Urinary bladder (tissue), 4 donors: ENCODE results near the gene SNAPIN. TPM values are rescaled to one million over a fixed set of nuclear protein-coding genes. Genes with fewer than 3 reads are reported as not detected.

Experiments
- DNase-seq: peaks from one replicate; pipeline ENCODE4 v3.0.0-alpha.2; 2015; ENCODE audit errors: extremely low spot score
- H3K27ac ChIP-seq: one replicate; pipeline ENCODE4 v1.5.1; 2013; ENCODE audit warnings: low read depth, mild to moderate bottlenecking, moderate library complexity
- H3K36me3 ChIP-seq: one replicate; pipeline ENCODE4 v1.6.1; 2013; ENCODE audit warnings: mild to moderate bottlenecking, moderate library complexity; ENCODE audit not compliant: insufficient read depth
- H3K4me1 ChIP-seq: one replicate; pipeline ENCODE4 v1.6.1; 2013; ENCODE audit warnings: mild to moderate bottlenecking, moderate library complexity; ENCODE audit not compliant: insufficient read depth
- H3K4me3 ChIP-seq: one replicate; pipeline ENCODE4 v1.5.1; 2013; ENCODE audit warnings: low read depth, low read length
- WGBS: extraction: QIAGEN DNeasy Blood & Tissue Kit; methylation state at CpG from one replicate; pipeline ENCODE4 v1.1.7; 2013; 5-methylcytosine and 5-hydroxymethylcytosine counted together
- polyA plus RNA-seq: library from polyadenylated mRNA; stranded (reverse); fragments of 200-250 nt; gene quantifications from one replicate; pipeline ENCODE4 v1.2.3, GENCODE V29; 2013
- total RNA-seq: library from RNA; depleted of rRNA; stranded (reverse); fragments of >200 nt; gene quantifications from one replicate; pipeline ENCODE4 v1.2.3, GENCODE V29; 2014
- donor health status: healthy with polysubstance abuse.
- donor health status: healthy.

The SNAPIN gene
- total and polyA plus RNA-seq, 2 donors = 36.9 to 55.9 TPM

DNA sequence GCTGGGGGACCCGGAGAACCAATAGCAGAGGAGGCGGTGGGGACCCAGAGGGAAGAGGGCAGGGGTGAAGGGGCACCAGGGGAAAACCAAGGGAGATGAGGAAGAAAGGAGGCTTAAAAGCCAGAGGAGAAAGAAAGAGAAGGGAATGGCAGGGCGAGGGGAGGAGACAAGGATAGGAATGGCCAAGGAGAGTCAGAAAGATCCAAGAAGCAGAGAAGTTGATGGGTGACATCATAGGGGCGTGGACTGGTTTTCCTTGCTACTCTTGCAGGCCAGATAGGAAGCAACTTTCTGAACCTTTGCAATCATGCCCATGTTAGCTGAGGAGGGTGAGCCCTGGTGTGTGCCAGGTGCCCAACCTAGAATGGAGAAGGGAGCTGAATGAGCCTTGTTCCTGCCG is 25.4 kb downstream of the SNAPIN start:
- no peaks in the 10 kb centered on the region for H3K36me3 ChIP-seq
- H3K4me1 ChIP-seq = no peaks in the 10 kb centered on the region
- no peak for DNase-seq
- no peak overlapping the region for H3K4me3 ChIP-seq
- no peak overlapping the region for H3K27ac ChIP-seq
- WGBS = 84% methylated on average over 5 of the region's 5 CpGs

DNA sequence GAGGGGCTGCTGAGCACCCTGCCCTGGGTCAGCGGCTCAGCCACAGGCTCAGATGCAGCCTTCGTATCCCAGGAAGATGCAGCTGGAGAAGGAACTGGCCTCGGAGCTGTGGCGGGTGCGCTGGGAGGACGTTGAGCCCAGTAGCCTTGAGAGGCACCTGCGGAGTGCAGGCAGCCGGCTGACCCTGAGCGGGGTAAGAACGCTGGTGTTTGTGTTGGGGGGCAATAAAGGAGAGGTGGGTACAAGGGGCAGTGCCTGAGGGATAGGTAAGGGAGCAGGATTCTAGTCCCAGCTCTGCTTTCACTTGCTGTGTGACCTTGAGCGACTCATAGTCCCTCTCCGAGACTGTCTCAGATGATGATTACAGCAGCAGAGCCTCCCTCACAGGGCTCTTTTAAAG is 26.4 kb downstream of the SNAPIN start:
- no peak for DNase-seq
- Histone ChIP-seq H3K27ac (no peak overlapping the region), H3K4me1 (no peaks in the 10 kb centered on the region), H3K36me3 (no peaks in the 10 kb centered on the region), H3K4me3 (no peak overlapping the region)
- WGBS = 87% methylated on average over 12 of the region's 12 CpGs

DNA sequence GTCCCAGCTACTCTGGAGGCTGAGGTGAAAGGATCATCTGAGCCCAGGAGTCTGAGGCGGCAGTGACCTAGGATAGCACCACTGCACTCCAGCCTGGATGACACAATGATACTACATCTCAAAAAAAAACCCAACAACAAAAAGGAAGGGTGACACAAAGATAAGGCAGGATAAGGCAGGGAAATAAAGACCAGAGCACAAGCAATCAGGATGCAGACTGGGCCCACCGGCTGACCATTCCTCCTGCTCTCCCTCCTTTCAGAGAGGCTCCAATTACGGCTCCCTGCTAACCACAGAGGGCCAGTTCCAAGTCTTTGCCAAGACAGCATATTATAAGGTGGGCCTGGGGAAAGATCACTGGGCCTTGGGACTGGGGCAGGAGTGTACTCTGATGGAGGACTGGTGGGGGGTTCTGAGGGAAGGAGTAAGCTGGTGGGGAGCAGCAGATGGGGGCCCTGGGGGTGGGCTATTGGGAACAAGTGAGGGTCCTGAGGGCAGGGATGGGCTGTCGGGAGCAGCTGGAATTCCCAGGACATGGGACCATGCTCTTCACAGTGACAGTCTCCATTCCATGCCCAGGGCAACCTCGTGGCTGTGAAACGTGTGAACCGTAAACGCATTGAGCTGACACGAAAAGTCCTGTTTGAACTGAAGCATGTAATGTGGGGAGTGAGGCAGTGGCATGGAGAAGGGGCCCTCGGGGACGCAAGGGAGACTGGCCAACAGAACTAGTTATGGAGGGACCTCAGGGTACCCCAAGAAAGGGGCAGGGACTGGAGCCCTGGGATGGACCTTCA is 27.2 kb downstream of the SNAPIN start:
- no peaks in the 10 kb centered on the region for H3K4me1 ChIP-seq
- no peak overlapping the region for H3K4me3 ChIP-seq
- no peak overlapping the region for H3K27ac ChIP-seq
- WGBS = 74% methylated on average over 11 of the region's 11 CpGs
- no peak for DNase-seq
- H3K36me3 ChIP-seq = no peaks in the 10 kb centered on the region

DNA sequence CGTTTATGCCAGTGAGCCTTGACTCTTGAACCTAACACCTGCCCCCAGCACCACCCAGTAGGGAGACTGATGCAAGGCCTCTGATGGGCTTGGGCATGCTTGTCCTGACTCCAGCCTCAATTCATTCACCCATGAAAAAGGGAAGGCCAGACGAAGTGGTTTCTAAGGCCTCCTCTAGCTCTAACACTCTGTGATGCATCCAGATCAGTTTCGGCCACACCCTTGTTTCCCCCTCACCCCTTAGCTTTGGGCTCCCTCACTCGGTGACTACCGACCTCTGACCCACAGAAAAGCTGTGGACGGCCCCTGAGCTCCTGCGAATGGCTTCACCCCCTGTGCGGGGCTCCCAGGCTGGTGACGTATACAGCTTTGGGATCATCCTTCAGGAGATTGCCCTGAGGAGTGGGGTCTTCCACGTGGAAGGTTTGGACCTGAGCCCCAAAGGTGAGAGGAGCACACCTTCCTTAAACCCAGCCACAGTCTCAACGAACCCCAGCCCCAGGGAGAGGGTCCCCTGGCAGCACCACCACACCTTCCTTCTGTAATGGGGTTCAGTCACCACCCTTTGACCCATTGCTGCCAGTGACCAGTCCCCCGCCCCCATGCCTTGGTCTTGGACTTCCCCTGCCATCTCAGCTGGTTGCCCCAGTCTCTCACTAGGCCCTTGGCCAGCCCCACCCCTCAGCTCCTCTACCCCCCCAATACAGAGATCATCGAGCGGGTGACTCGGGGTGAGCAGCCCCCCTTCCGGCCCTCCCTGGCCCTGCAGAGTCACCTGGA is 29.0 kb downstream of the SNAPIN start:
- no peak overlapping the region for H3K4me3 ChIP-seq
- DNase-seq = no peak
- WGBS = 85% methylated on average over 16 of the region's 16 CpGs
- no peaks in the 10 kb centered on the region for H3K36me3 ChIP-seq
- no peaks in the 10 kb centered on the region for H3K4me1 ChIP-seq
- no peak overlapping the region for H3K27ac ChIP-seq

DNA sequence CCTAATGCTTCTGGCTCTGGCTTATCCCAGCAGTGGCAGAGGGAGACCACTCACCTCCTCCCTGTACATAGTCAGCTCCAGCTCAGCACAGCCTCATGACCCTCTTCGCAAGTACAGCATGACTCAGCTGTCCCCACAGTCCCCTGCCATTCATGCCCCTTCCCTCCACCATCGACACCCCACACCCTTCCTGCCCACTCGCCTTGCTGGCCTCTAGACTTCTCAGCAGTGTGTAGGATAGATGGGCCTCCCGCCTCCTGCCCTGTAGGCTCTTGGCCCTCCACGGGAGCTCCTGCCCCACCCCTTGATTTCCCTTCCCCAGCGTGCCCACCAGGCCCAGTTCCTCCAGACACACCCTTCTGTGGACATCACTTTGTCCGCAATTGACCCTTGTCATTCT is 29.8 kb downstream of the SNAPIN start:
- Histone ChIP-seq H3K4me1 (no peaks in the 10 kb centered on the region), H3K4me3 (no peak overlapping the region), H3K27ac (no peak overlapping the region), H3K36me3 (no peaks in the 10 kb centered on the region)
- 80% methylated on average over 7 of the region's 7 CpGs for WGBS
- DNase-seq = no peak

DNA sequence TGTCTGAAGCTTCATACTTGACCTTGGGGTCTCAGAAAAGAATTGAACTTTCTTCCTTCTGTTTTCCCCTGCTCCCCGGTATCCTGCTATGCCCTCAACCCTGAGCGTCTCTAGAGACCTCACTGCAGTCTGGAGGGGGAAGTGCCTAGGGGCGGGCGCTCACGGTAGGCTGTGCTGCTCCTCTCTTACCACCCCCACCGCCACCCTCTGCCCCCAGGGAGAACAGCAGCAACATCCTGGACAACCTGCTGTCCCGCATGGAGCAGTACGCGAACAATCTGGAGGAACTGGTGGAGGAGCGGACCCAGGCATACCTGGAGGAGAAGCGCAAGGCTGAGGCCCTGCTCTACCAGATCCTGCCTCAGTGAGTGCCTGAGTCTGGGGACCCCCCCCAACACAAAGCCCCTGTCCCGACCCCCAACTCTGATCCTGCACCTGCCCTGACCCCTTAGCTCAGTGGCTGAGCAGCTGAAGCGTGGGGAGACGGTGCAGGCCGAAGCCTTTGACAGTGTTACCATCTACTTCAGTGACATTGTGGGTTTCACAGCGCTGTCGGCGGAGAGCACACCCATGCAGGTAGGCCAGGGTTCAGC is 30.3 kb downstream of the SNAPIN start:
- 89% methylated on average over 18 of the region's 18 CpGs for WGBS
- H3K4me1 ChIP-seq = no peaks in the 10 kb centered on the region
- DNase-seq = no peak
- H3K27ac ChIP-seq = no peak overlapping the region
- H3K4me3 ChIP-seq = no peak overlapping the region
- no peaks in the 10 kb centered on the region for H3K36me3 ChIP-seq

DNA sequence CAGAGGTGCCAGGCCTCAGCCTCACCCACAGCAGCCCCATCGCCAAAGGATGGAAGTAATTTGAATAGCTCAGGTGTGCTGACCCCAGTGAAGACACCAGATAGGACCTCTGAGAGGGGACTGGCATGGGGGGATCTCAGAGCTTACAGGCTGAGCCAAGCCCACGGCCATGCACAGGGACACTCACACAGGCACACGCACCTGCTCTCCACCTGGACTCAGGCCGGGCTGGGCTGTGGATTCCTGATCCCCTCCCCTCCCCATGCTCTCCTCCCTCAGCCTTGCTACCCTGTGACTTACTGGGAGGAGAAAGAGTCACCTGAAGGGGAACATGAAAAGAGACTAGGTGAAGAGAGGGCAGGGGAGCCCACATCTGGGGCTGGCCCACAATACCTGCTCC is 35.0 kb downstream of the SNAPIN start:
- Histone ChIP-seq H3K4me3 (no peak overlapping the region), H3K36me3 (no peaks in the 10 kb centered on the region), H3K27ac (no peak overlapping the region), H3K4me1 (no peaks in the 10 kb centered on the region)
- no peak for DNase-seq
- WGBS = 79% methylated on average over 4 of the region's 4 CpGs

DNA sequence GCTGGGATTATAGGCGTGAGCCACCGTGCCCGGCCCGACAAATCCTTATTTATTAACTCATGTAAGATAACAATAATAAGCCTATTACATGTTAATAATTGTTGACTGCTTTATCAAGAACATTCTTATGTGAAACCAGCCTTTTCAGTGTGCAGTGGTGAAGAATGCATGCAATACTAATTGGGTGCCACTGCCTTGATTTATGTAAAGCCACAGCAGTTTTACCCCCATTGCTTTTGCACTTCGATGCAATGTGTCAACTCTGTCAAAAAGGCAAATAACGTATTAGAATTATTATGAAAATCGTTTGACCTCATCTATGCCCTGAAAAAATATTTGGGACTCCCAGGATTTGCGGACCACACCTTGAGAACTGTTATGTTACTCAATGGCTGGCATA is 38.2 kb downstream of the SNAPIN start:
- Histone ChIP-seq H3K4me3 (no peak overlapping the region), H3K4me1 (no peaks in the 10 kb centered on the region), H3K36me3 (no peaks in the 10 kb centered on the region), H3K27ac (no peak overlapping the region)
- no peak for DNase-seq
- 87% methylated on average over 8 of the region's 8 CpGs for WGBS

DNA sequence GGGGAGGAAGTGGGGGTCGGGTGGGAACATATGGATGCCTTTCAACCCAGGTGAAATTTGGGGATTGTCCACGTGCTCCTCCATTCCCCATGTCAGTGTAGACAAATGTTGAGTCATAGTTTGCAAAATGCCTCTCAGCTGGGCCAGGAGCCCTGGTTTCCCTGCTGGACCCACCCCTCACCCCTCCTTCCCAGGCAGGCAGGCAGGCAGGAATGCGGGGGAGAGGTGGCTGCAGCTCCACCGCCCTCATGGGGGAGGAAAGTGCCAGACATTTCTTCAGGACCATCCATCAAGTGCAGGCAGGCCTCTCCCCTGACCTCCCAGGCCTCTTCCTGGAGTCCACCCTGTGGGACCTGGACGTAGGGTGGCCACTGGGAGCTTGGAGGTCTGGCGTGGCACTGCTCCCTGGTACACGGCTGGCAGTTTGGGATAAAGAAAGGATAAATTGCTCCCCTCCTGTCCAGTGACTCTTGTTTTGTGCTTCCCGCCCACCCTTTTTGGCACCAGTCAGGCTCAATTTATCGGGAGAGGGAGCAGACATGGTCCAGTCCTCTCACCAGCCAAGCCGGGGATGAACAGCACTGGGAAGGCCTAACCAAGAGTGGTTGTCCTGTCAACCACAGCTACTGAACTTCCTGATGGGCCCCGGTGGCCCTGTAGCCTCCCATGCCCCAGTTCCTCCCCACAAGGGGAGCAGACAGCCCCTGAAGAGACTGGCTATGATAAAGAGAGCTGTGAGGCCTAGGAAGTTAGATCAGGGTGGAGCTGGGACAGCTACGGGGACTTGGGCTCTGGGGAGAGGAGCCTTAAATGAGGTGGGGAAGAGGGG is 38.9 kb downstream of the SNAPIN start:
- WGBS = 60% methylated on average over 12 of the region's 12 CpGs
- Histone ChIP-seq H3K4me1 (no peaks in the 10 kb centered on the region), H3K36me3 (no peaks in the 10 kb centered on the region), H3K27ac (peak overlapping the region; percentile 30), H3K4me3 (no peak overlapping the region)
- no peak for DNase-seq

DNA sequence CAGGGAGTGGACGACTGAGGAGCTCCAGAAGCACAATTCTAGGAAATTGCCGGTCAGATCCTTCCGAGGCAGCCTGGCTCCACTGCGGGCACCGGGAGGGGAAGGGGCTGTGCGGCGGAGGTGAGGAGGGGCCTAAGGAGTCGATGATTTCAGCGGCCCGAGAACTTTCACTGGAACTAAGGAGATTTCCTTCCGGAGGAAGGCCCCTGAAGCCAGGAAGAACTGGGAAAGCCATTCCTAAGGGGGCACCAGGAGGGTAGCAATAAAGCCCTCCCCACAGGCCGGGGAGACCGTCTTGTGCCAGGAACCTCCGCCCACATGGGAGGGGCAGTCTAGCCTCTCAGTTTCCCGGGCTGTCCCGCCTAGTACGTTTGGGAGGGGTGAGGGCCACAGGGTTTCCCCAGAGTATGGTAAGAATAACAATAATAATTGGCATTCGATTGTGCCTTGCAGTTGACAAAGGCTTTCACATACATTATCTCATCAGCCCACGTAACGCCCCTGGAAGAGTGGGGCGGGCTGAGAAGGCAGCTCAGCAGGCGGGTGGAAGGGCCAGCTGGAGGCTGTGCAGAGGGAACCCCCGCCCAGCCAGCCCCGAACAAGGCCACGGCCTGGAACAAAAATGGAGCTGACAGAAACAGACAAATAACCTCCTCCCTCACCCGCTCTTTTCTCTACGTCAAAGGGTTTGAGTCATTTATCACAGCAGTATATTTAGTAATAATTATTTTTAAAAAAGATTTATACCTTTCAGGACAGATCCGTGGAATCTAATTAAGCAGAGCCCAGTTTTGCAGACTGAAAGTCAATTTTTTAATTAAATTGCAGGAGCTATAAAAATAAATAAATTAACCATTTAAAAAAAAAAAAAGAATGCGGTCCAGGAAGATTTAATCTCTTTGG is 39.8 kb downstream of the SNAPIN start:
- Histone ChIP-seq H3K4me3 (no peak overlapping the region), H3K27ac (peak overlapping the region; percentile 43), H3K4me1 (no peaks in the 10 kb centered on the region), H3K36me3 (no peaks in the 10 kb centered on the region)
- DNase-seq = peak; percentile 28
- WGBS = 23% methylated on average over 29 of the region's 29 CpGs

DNA sequence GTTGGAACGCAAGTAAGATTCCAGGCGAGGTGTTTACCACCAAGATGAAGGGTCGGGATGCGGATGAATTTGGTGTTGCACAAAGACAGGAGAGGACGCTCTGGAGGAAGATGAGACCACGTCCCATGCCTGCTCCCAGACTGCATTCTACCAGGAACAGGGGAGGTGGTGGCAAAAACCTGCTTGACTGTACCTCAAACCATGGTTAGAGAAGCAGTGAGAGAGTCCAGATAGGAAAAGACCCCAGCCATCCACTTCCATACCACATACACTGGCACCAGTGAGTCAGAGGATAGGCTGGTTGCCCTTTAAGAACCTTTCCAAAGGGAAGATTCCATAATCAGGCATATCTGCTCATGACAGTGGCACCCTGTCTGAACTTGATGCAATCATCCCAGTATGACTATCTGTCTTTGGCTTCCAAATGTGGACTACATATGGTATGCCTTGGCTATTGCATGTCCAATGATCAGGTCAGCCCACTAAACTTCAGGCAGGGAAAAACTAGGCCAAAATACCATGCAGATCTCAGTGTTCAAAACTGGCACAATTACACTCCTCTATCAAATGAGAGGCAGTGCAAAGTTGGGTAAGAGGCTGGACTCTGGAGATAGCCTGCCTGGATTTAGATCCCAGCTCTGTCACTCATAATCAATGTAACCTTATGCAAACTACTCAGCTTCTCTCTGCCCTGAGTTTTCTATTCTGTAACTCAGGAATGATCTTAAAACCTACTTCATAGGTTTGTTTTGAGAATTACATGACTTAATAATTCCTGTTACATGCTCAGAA is 40.6 kb downstream of the SNAPIN start:
- DNase-seq = no peak
- 88% methylated on average over 6 of the region's 6 CpGs for WGBS
- Histone ChIP-seq H3K36me3 (no peaks in the 10 kb centered on the region), H3K27ac (no peak overlapping the region), H3K4me1 (no peaks in the 10 kb centered on the region), H3K4me3 (no peak overlapping the region)

DNA sequence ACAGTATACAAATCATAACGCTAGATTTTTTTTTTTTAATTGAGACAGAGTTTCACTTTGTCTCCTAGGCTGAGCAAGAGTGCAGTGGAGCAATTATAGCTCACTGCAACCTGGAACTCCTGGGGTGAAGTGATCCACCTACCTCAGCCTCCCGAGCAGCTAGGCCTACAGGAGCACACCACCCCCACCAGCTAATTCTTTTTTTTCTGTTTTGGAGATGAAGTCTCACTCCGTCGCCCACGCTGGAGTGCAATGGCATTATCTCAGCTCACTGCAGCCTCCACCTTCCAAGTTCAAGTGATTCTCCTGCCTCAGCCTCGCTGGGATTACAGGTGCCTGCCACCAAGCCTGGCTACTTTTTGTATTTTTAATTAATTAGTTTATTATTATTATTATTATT is 41.3 kb downstream of the SNAPIN start:
- Histone ChIP-seq H3K27ac (no peak overlapping the region), H3K4me1 (no peaks in the 10 kb centered on the region), H3K36me3 (no peaks in the 10 kb centered on the region), H3K4me3 (no peak overlapping the region)
- WGBS = 93% methylated on average over 6 of the region's 6 CpGs
- no peak for DNase-seq
